ENCODE measurements around the gene ZDHHC5. TPM values are rescaled to one million over a fixed set of nuclear protein-coding genes. Genes with fewer than 3 reads are reported as not detected.

Gene ZDHHC5
- total RNA-seq, 1 experiment from 2014 or later = 42.0 TPM

DNA sequence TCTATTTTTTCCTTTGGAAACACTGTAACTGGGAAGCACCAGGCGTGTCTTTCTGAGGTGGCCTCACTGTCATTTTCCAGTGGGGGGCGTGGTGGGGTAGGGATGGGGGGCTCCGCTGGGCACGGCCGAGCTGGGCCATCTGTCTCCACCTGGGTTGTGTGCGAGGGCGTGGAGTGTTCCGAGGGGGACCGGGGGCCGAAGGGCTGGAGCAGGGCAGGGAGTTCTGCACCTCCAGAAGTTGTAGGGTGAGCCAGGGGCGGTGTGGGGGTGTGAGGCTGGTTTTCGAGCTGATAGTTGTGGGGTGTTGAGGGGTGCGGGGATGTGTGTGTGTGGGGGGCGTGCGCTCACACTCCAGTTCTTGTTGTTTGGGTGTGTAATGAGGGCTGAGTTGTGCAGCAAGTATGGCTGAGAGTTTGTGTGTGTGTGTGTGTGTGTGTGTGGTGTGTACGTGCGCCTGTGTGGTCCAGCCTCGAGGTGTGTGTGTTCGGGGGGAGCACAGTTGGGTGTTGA, 29.0 kb upstream of the ZDHHC5 start:
- H3K36me3 ChIP-seq = peaks cover 43% of the 10 kb centered on the region
- H3K27me3 ChIP-seq (replicated peaks) = no peaks in the 10 kb centered on the region
- H3K9me3 ChIP-seq (replicated peaks) = no peaks in the 10 kb centered on the region
- peak overlapping the region; percentile 100 for H3K27ac ChIP-seq
- peaks cover 18% of the 10 kb centered on the region for H3K4me1 ChIP-seq (replicated peaks)
- H3K4me3 ChIP-seq = peak overlapping the region; percentile 96
- no peak for DNase-seq (ENCODE audit: low read depth in 1 of 2, low spot score in 2 of 2)

- Histone ChIP-seq H3K27ac (peak overlapping the region; percentile 100; the same call in 1 of the 2 replicates), H3K27me3 (replicated peaks) (no peaks in the 10 kb centered on the region), H3K36me3 (peaks cover 44% of the 10 kb centered on the region), H3K9me3 (replicated peaks) (no peaks in the 10 kb centered on the region), H3K4me3 (peak overlapping the region; percentile 96), H3K4me1 (replicated peaks) (peaks cover 18% of the 10 kb centered on the region)
- peak in 1 of 2 experiments; percentile 45 for DNase-seq (ENCODE audit: low read depth in 1 of 2, low spot score in 2 of 2)
Observed at GRCh38 chr11:57639321-57640067, 28.4 kb upstream of the ZDHHC5 start.

GRCh38 chr11:57640068-57640800, 27.7 kb upstream of the ZDHHC5 start:
- H3K9me3 ChIP-seq (replicated peaks) = no peaks in the 10 kb centered on the region
- no peak overlapping the region for H3K27ac ChIP-seq

GRCh38 chr11:57641011-57641807, 26.7 kb upstream of the ZDHHC5 start:
- no peak overlapping the region for H3K4me3 ChIP-seq
- no peak for DNase-seq (ENCODE audit: low read depth in 1 of 2, low spot score in 2 of 2)
- no peaks in the 10 kb centered on the region for H3K9me3 ChIP-seq (replicated peaks)
- H3K4me1 ChIP-seq (replicated peaks) = peaks cover 18% of the 10 kb centered on the region
- H3K27me3 ChIP-seq (replicated peaks) = no peaks in the 10 kb centered on the region
- peaks cover 44% of the 10 kb centered on the region for H3K36me3 ChIP-seq
- H3K27ac ChIP-seq = no peak overlapping the region

More at GRCh38 chr11:57640068-57640800, 27.7 kb upstream of the ZDHHC5 start:
- peaks cover 44% of the 10 kb centered on the region for H3K36me3 ChIP-seq
- no peaks in the 10 kb centered on the region for H3K27me3 ChIP-seq (replicated peaks)
- H3K4me3 ChIP-seq = peak overlapping the region; percentile 96; the same call in 1 of the 2 replicates
- no peak for DNase-seq (ENCODE audit: low read depth in 1 of 2, low spot score in 2 of 2)
- peaks cover 18% of the 10 kb centered on the region for H3K4me1 ChIP-seq (replicated peaks)

DNA sequence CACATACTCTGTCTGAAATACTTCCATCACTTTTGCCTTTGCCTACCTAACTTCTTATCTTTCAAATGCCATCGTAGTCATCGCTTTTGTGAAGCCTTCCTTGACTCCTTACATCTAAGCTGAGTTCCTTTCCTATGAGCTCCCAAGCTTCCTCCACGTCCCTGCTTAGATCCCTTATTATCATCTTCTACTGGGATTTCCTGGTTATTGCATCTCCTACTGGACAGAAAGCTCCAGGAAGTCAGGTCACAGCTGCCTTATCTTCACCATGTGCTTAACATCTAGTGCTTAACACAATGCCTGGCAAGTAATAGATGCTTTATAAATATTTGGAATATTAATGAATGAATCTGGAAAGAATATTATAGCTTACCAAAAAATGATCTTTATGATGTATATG, 24.1 kb upstream of the ZDHHC5 start:
- H3K4me1 ChIP-seq (replicated peaks) = peaks cover 24% of the 10 kb centered on the region
- peaks cover 22% of the 10 kb centered on the region for H3K27me3 ChIP-seq (replicated peaks)
- no peak overlapping the region for H3K4me3 ChIP-seq
- H3K9me3 ChIP-seq (replicated peaks) = 0 out of 2 replicates have a peak, but pooled peaks cover 3% of the 10 kb centered on the region
- H3K36me3 ChIP-seq = peaks cover 37% of the 10 kb centered on the region
- no peak overlapping the region for H3K27ac ChIP-seq
- no peak for DNase-seq (ENCODE audit: low read depth in 1 of 2, low spot score in 2 of 2)

DNA sequence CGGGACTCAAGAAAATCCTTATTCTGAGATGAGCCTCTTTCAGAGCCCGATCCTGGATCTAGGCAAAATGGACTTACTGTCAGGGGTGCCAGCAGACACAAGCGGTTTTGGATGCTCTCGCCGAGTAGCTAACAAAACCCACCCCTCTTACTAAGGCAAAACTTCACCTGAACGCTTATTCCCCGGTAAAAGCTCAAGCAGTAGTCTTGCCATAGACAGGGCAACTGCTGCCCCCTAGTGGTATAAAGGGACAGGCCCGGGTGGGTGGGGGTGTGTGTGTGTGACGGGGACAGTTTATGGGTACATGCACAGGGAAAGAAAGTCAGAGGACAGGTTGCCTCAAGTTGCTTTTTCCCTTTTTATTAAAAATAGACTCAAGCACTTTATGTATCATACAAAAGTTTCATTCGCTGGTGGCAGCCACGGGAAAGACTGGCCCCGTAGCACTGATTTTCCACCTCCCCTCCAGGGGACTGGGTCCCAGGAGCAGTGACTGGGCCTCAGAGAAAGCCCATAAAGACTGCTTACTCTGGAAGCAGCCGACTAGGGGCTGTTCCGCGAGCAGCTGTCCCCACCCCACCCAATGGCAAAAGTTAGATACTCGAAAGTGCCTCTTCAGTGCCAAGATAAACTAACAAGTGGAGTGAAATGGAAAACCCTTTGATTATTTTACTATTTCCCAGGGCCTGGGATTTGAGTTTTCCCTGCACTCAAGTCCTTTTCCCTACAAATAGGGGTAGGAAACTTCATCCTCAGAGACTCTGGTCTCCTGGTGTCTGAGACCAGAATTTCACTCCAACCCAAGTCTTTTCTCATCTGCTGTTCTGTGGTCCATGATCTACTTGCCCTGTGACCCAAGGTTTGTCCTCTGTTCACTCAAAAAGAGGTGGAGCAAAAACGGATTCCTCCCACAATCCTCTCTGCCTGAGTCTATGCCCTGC, 22.9 kb upstream of the ZDHHC5 start:
- H3K36me3 ChIP-seq = peaks cover 25% of the 10 kb centered on the region
- H3K9me3 ChIP-seq (replicated peaks) = 0 out of 2 replicates have a peak, but pooled peaks cover 3% of the 10 kb centered on the region
- peaks cover 28% of the 10 kb centered on the region for H3K27me3 ChIP-seq (replicated peaks)
- H3K4me1 ChIP-seq (replicated peaks) = peaks cover 23% of the 10 kb centered on the region
- H3K4me3 ChIP-seq = no peak overlapping the region
- H3K27ac ChIP-seq = no peak overlapping the region
- peak; percentile 50 to 81 for DNase-seq (ENCODE audit: low read depth in 1 of 2, low spot score in 2 of 2)

GRCh38 chr11:57645689-57646085, 22.2 kb upstream of the ZDHHC5 start:
- Histone ChIP-seq H3K4me1 (replicated peaks) (peaks cover 24% of the 10 kb centered on the region), H3K9me3 (replicated peaks) (0 out of 2 replicates have a peak, but pooled peaks cover 3% of the 10 kb centered on the region), H3K36me3 (peaks cover 18% of the 10 kb centered on the region), H3K27ac (no peak overlapping the region), H3K4me3 (no peak overlapping the region), H3K27me3 (replicated peaks) (peaks cover 31% of the 10 kb centered on the region)
- DNase-seq (ENCODE audit: low read depth in 1 of 2, low spot score in 2 of 2) = no peak

GRCh38 chr11:57646194-57646798, 21.6 kb upstream of the ZDHHC5 start:
- Histone ChIP-seq H3K27ac (no peak overlapping the region), H3K4me1 (replicated peaks) (peaks cover 24% of the 10 kb centered on the region), H3K9me3 (replicated peaks) (0 out of 2 replicates have a peak, but pooled peaks cover 3% of the 10 kb centered on the region), H3K27me3 (replicated peaks) (peaks cover 31% of the 10 kb centered on the region), H3K4me3 (no peak overlapping the region), H3K36me3 (peaks cover 12% of the 10 kb centered on the region)
- no peak for DNase-seq (ENCODE audit: low read depth in 1 of 2, low spot score in 2 of 2)

- peaks cover 31% of the 10 kb centered on the region for H3K27me3 ChIP-seq (replicated peaks)
- H3K36me3 ChIP-seq = peaks cover 7% of the 10 kb centered on the region; the same call in 1 of the 2 replicates
- H3K4me1 ChIP-seq (replicated peaks) = peaks cover 24% of the 10 kb centered on the region
- H3K4me3 ChIP-seq = no peak overlapping the region
- 0 out of 2 replicates have a peak, but pooled peaks cover 3% of the 10 kb centered on the region for H3K9me3 ChIP-seq (replicated peaks)
- no peak for DNase-seq (ENCODE audit: low read depth in 1 of 2, low spot score in 2 of 2)
- H3K27ac ChIP-seq = no peak overlapping the region
Observed at GRCh38 chr11:57646799-57647303, 21.1 kb upstream of the ZDHHC5 start.

- Histone ChIP-seq H3K36me3 (0 out of 2 replicates have a peak, but pooled peaks cover 4% of the 10 kb centered on the region), H3K27me3 (replicated peaks) (peaks cover 31% of the 10 kb centered on the region), H3K27ac (no peak overlapping the region), H3K4me1 (replicated peaks) (peaks cover 24% of the 10 kb centered on the region), H3K4me3 (no peak overlapping the region), H3K9me3 (replicated peaks) (0 out of 2 replicates have a peak, but pooled peaks cover 3% of the 10 kb centered on the region)
- DNase-seq (ENCODE audit: low read depth in 1 of 2, low spot score in 2 of 2) = no peak
Observed at GRCh38 chr11:57647372-57647771, 20.5 kb upstream of the ZDHHC5 start.

DNA sequence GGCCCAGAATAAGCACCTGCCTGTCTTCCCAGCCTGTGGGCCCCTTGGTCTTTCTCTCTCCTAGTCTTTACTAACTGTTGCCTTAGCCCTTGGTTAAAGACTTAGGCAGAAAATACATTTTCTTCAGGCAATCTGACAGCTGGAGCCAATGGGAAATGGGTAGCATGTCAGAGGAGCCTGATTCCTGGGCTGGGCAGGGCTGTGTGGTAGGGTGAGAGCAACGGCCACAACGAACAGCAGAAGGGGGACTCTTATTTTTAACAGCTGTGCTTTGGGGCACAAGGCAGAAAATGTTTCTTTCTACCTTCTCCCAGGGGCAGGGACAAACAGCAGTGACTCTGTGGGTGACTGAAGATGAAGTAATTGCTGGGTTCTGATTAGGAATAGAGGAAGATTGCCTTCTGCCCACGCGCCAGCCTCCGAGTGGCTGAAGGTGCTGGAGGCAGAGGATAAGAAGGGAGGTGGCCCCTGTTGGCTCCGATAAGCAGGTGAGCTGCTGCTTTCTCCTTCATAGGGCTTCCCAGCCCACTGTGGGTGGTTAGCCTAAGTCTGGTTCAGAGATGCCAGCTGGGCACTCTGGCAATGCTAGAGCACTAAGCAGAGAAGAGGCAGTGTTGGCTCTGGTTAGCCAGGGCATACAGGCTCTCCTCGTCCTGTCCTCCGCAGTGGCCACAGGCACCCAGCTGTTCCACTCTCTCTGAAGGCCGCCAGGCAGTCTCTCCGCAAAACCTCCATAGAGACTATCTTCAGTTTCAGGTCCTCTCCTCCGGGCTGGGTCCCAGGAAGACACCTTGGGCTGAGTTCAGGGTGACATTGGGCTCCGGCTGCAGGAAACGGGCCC, 19.7 kb upstream of the ZDHHC5 start:
- Histone ChIP-seq H3K9me3 (replicated peaks) (0 out of 2 replicates have a peak, but pooled peaks cover 3% of the 10 kb centered on the region), H3K36me3 (0 out of 2 replicates have a peak, but pooled peaks cover 4% of the 10 kb centered on the region), H3K27me3 (replicated peaks) (peaks cover 31% of the 10 kb centered on the region), H3K4me1 (replicated peaks) (peaks cover 24% of the 10 kb centered on the region), H3K27ac (no peak overlapping the region), H3K4me3 (no peak overlapping the region)
- peak in 1 of 2 experiments; percentile 24 for DNase-seq (ENCODE audit: low read depth in 1 of 2, low spot score in 2 of 2)

All from SJSA1 (cell line).